H1 (cell line): Measurements from ENCODE around the gene DYNLT1. TPM values are rescaled to one million over a fixed set of nuclear protein-coding genes. Genes with fewer than 3 reads are reported as not detected.
A peak's percentile ranks its signal among the peaks of the same experiment; 100 is the strongest.

ENCODE experiments used
- CTCF ChIA-PET: fragments of 300-600 bp; sonication (Branson Sonifier 250); formaldehyde crosslinking; loops from one replicate; lab custom pipeline; 2021; ENCODE audit not compliant: partially characterized antibody; lab: Charles Lee
- POLR2A ChIA-PET: fragments of 300-600 bp; sonication (Branson Sonifier 250); formaldehyde crosslinking; loops from one replicate; lab custom pipeline; 2021; ENCODE audit warnings: inconsistent platforms; ENCODE audit not compliant: partially characterized antibody; lab: Charles Lee
- DNase-seq, 2 experiments: peaks; one replicate each; pipeline versions ENCODE4 v3.0.0 to v3.0.0-alpha.2; 2010 to 2022; ENCODE audit warnings: low spot score in 2 of 2, low read depth in 1 of 2, mixed read lengths in 1 of 2
- FAIRE-seq: peaks from 2 replicates; lab custom pipeline; 2011; peaks lifted over from hg19 to GRCh38; lab: Jason Lieb, UNC
- H2AFZ ChIP-seq: 2 replicates; pipeline ENCODE4 v1.8.1; 2012; ENCODE audit warnings: low read length, inconsistent platforms
- H2AK5ac ChIP-seq: 2 replicates; pipeline ENCODE4 v1.6.1; 2013; ENCODE audit warnings: low read depth, low read length
- H2BK120ac ChIP-seq: replicated peaks from 2 replicates; pipeline ENCODE3; 2013; ENCODE audit warnings: low read depth, low read length, inconsistent platforms
- H2BK12ac ChIP-seq: 2 replicates; pipeline ENCODE4 v1.6.1; 2013; ENCODE audit warnings: low read depth, low read length
- H2BK15ac ChIP-seq: 2 replicates; pipeline ENCODE4 v1.6.1; 2013; ENCODE audit warnings: low read length
- H2BK20ac ChIP-seq: 2 replicates; pipeline ENCODE4 v1.6.1; 2013; ENCODE audit warnings: low read length
- H2BK5ac ChIP-seq: 2 replicates; pipeline ENCODE4 v1.6.1; 2013; ENCODE audit warnings: low read depth, low read length
- H3K14ac ChIP-seq: 2 replicates; pipeline ENCODE4 v1.6.1; 2013; ENCODE audit warnings: inconsistent platforms; ENCODE audit not compliant: insufficient read length
- H3K18ac ChIP-seq: 2 replicates; pipeline ENCODE4 v1.6.1; 2013; ENCODE audit warnings: low read length; ENCODE audit errors: extremely low read depth
- H3K23ac ChIP-seq: 2 replicates; pipeline ENCODE4 v1.6.1; 2013; ENCODE audit warnings: inconsistent platforms; ENCODE audit not compliant: insufficient read length
- H3K23me2 ChIP-seq: 2 replicates; pipeline ENCODE4 v1.6.1; 2013; ENCODE audit warnings: low read depth, low read length
- H3K27ac ChIP-seq: 2 replicates; pipeline ENCODE4 v1.6.1; 2011; ENCODE audit warnings: low read depth, low read length, inconsistent platforms
- H3K27me3 ChIP-seq, 4 experiments: replicated peaks in 1 of 4; 1 replicate in 1 of 4; 2 replicates in 3 of 4; pipeline versions ENCODE4 v1.6.1 to v1.8.1; 2011 to 2013; ENCODE audit warnings: low read length in 3 of 4, mild to moderate bottlenecking in 3 of 4, inconsistent platforms in 2 of 4, mixed read lengths in 2 of 4, moderate library complexity in 1 of 4; ENCODE audit not compliant: control insufficient read depth in 3 of 4, insufficient read depth in 3 of 4; ENCODE audit errors: extremely low read depth in 1 of 4
- H3K36me3 ChIP-seq, 4 experiments: 2 replicates each; pipeline versions ENCODE4 v1.6.1 to v1.8.1; 2011 to 2013; ENCODE audit warnings: mild to moderate bottlenecking in 4 of 4, low read length in 3 of 4, moderate library complexity in 2 of 4, control low read depth in 1 of 4, inconsistent platforms in 1 of 4; ENCODE audit not compliant: insufficient read depth in 4 of 4, control insufficient read depth in 2 of 4
- H3K4ac ChIP-seq: replicated peaks from 2 replicates; pipeline ENCODE3; 2013; ENCODE audit warnings: low read length, low read depth, mixed read lengths, inconsistent platforms; ENCODE audit not compliant: insufficient read length
- H3K4me1 ChIP-seq, 4 experiments: replicated peaks in 1 of 4; 1 replicate in 1 of 4; 2 replicates in 3 of 4; pipeline versions ENCODE4 v1.6.1 to v1.8.1; 2011 to 2013; ENCODE audit warnings: low read length in 3 of 4, inconsistent platforms in 2 of 4, mixed read lengths in 1 of 4; ENCODE audit not compliant: insufficient read depth in 4 of 4, control insufficient read depth in 3 of 4
- H3K4me2 ChIP-seq, 2 experiments: 2 replicates each; pipeline versions ENCODE4 v1.6.1 to v1.8.1; 2011 to 2013; ENCODE audit warnings: low read depth in 2 of 2, low read length in 2 of 2, control low read depth in 1 of 2, inconsistent platforms in 1 of 2, mild to moderate bottlenecking in 1 of 2; ENCODE audit not compliant: insufficient read depth in 1 of 2
- H3K4me3 ChIP-seq, 4 experiments: fragments of 200-600, 300-600 bp in 1 of 4; sonication (generic), shearing (Covaris generic), sonication (Bioruptor Twin) in 1 of 4; 2 replicates each; pipeline versions ENCODE4 v1.5.1 to v1.8.1; 2011 to 2016; ENCODE audit warnings: low read length in 4 of 4, low read depth in 3 of 4, control low read depth in 2 of 4, inconsistent platforms in 2 of 4, mild to moderate bottlenecking in 2 of 4, mixed read lengths in 1 of 4, moderate library complexity in 1 of 4; ENCODE audit not compliant: insufficient read depth in 2 of 4; ENCODE audit errors: extremely low read depth in 1 of 4
- H3K56ac ChIP-seq: replicated peaks from 2 replicates; pipeline ENCODE3; 2013; ENCODE audit warnings: low read depth, mild to moderate bottlenecking, mixed read lengths, low read length, inconsistent platforms; ENCODE audit not compliant: insufficient read length
- H3K79me1 ChIP-seq: 2 replicates; pipeline ENCODE4 v1.6.1; 2013; ENCODE audit warnings: low read depth, low read length, control low read depth
- H3K79me2 ChIP-seq, 2 experiments: 2 replicates each; pipeline versions ENCODE4 v1.6.1 to v1.8.1; 2012 to 2013; ENCODE audit warnings: low read length in 2 of 2, mild to moderate bottlenecking in 2 of 2, inconsistent platforms in 1 of 2; ENCODE audit not compliant: insufficient read depth in 2 of 2, control insufficient read depth in 1 of 2
- H3K9ac ChIP-seq, 4 experiments: replicated peaks in 1 of 4; 1 replicate in 1 of 4; 2 replicates in 3 of 4; pipeline versions ENCODE4 v1.6.1 to v1.8.1; 2011 to 2013; ENCODE audit warnings: low read depth in 3 of 4, low read length in 3 of 4, control low read depth in 2 of 4, mild to moderate bottlenecking in 2 of 4, moderate library complexity in 2 of 4, inconsistent platforms in 1 of 4; ENCODE audit errors: extremely low read depth in 1 of 4
- H3K9me3 ChIP-seq, 2 experiments: 2 replicates each; pipeline versions ENCODE4 v1.6.1 to v1.8.1; 2012 to 2013; ENCODE audit warnings: mild to moderate bottlenecking in 2 of 2, moderate library complexity in 2 of 2, control low read depth in 1 of 2, inconsistent platforms in 1 of 2, low read depth in 1 of 2, low read length in 1 of 2, mixed read lengths in 1 of 2; ENCODE audit not compliant: insufficient read depth in 2 of 2
- H4K20me1 ChIP-seq, 2 experiments: replicated peaks in 1 of 2; 2 replicates each; pipeline versions ENCODE3 to v1.8.1; 2011 to 2013; ENCODE audit warnings: inconsistent platforms in 2 of 2, low read length in 2 of 2, mild to moderate bottlenecking in 1 of 2; ENCODE audit not compliant: insufficient read depth in 2 of 2, control insufficient read depth in 1 of 2
- H4K5ac ChIP-seq: 2 replicates; pipeline ENCODE4 v1.6.1; 2013; ENCODE audit warnings: low read length, low read depth, mixed read lengths, inconsistent platforms; ENCODE audit not compliant: insufficient read length
- H4K8ac ChIP-seq: 2 replicates; pipeline ENCODE4 v1.8.0; 2013; ENCODE audit warnings: mild to moderate bottlenecking, moderate library complexity, low read length, inconsistent platforms; ENCODE audit not compliant: insufficient read depth; ENCODE audit errors: extremely low read depth
- H4K91ac ChIP-seq: replicated peaks from 2 replicates; pipeline ENCODE3; 2013; ENCODE audit warnings: low read length, mixed read lengths, inconsistent platforms; ENCODE audit not compliant: insufficient read length
- ASH2L ChIP-seq: fragments of 200-600, 300-600 bp; sonication (generic); IDR thresholded peaks from one replicate; pipeline ENCODE4 v1.7.1; 2017; ENCODE audit warnings: low read length
- CHD1 ChIP-seq: IDR thresholded peaks from 2 replicates; pipeline ENCODE4 v1.6.1; 2012; ENCODE audit warnings: low read depth, low read length, improper control_type of control experiment
- E2F6 ChIP-seq: IDR thresholded peaks from 2 replicates; pipeline ENCODE4 v1.6.1; 2012; ENCODE audit warnings: inconsistent platforms
- NANOG ChIP-seq: IDR thresholded peaks from 2 replicates; pipeline ENCODE4 v1.6.1; 2011; ENCODE audit warnings: low read length, low read depth, mild to moderate bottlenecking, inconsistent platforms; ENCODE audit not compliant: insufficient read depth, poor library complexity, severe bottlenecking
- RNF2 ChIP-seq: fragments of 200-900, 300-1000 bp; sonication (generic); IDR thresholded peaks from 2 replicates; pipeline ENCODE4 v1.7.1; 2016; ENCODE audit warnings: borderline replicate concordance, low read depth, mild to moderate bottlenecking, antibody characterized with exemption, low read length; ENCODE audit not compliant: poor library complexity, severe bottlenecking; ENCODE audit errors: missing control alignments
- RXRA ChIP-seq: IDR thresholded peaks from 2 replicates; pipeline ENCODE4 v1.6.1; 2011; ENCODE audit warnings: low read depth, mild to moderate bottlenecking, low read length, moderate library complexity; ENCODE audit not compliant: insufficient read depth
- SIRT6 ChIP-seq: IDR thresholded peaks from one replicate; pipeline ENCODE4 v1.7.1; 2012; ENCODE audit warnings: low read length, inconsistent platforms
- SIX5 ChIP-seq: IDR thresholded peaks from 2 replicates; pipeline ENCODE4 v1.6.1; 2011; ENCODE audit warnings: mild to moderate bottlenecking, low read depth, low read length
- TEAD4 ChIP-seq: IDR thresholded peaks from 2 replicates; pipeline ENCODE4 v1.6.1; 2012; ENCODE audit warnings: low read depth, low read length, inconsistent platforms, mixed read lengths
- ZNF274 ChIP-seq: IDR thresholded peaks from 2 replicates; pipeline ENCODE4 v1.7.0; 2012; ENCODE audit warnings: low read length, borderline replicate concordance; ENCODE audit errors: extremely low read depth
- WGBS, 2 experiments: shearing (Covaris generic) in 1 of 2; methylation state at CpG; one replicate each; pipeline versions ENCODE4 v1.1.6 to v1.1.7; 2013 to 2015; ENCODE audit warnings: low lambda C conversion rate in 2 of 2, mixed read lengths in 2 of 2, inconsistent platforms in 1 of 2, low coverage in 1 of 2, missing lambda C conversion rate in 1 of 2; ENCODE audit not compliant: insufficient replicate concordance in 2 of 2, insufficient coverage in 1 of 2, insufficient read length in 1 of 2; ENCODE audit errors: extremely low coverage in 1 of 2, missing lambda C conversion rate in 1 of 2; 5-methylcytosine and 5-hydroxymethylcytosine counted together
- polyA plus RNA-seq, 7 experiments: library from polyadenylated mRNA; depleted of rRNA in 3 of 7; stranded (reverse) in 5 of 7; unstranded in 2 of 7; fragments of >200 nt in 5 of 7; fragments of 200-250 nt in 2 of 7; gene quantifications; 1 replicate in 5 of 7; 2 replicates in 1 of 7; 4 replicates in 1 of 7; pipeline versions ENCODE4 v1.2.1 to v1.2.3, GENCODE V29; 2011 to 2013; ENCODE audit warnings: missing spikeins in 2 of 7, mixed read lengths in 2 of 7
- total RNA-seq: library from RNA; stranded (reverse); fragmentation: NEBNext Ultra II Directional; extraction: Animal tissue kit (Norgen Biotek cat#: 25700); gene quantifications from 2 replicates; pipeline ENCODE4 v1.2.1, GENCODE V29; 2021

DYNLT1 gene
- total and polyA plus RNA-seq, 2 of the 8 experiments (the other 6 are each of a cell fraction or from before 2014, with no cell fraction given): 119 to 245 TPM

- H4K8ac ChIP-seq: no peak overlapping the region
- DNase-seq: peak in 1 of 2 experiments; percentile 41
- peaks cover 0 to 23% of the 10 kb centered on the region in 2 experiments; a peak in 2 of 4 replicates for H3K79me2 ChIP-seq
- no peak overlapping the region for H3K4me2 ChIP-seq
- 81% methylated on average over 5 of the region's 5 CpGs; no CpG with 5 or more reads in 1 of the 2 experiments for WGBS, 2 experiments
- no peak overlapping the region for H2BK15ac ChIP-seq
- no peak overlapping the region for H2BK12ac ChIP-seq
- H4K20me1 ChIP-seq: peaks cover 4 to 12% of the 10 kb centered on the region in 2 experiments
- H4K91ac ChIP-seq: no peak overlapping the region
- no peak overlapping the region for H3K4ac ChIP-seq
- H2AK5ac ChIP-seq: no peak overlapping the region
- H3K27ac ChIP-seq: no peak overlapping the region
- peaks cover 10% of the 10 kb centered on the region for H3K79me1 ChIP-seq
- no peaks in the 10 kb centered on the region for H3K27me3 ChIP-seq
- FAIRE-seq: no peak
- H3K56ac ChIP-seq: no peak overlapping the region
- ChIA-PET POLR2A (interaction anchor here (1.4 to 1.8 kb wide), 2 partner anchors 13 to 52 kb away, joined by 4 to 5 read pairs; no protein-coding TSS in a partner anchor), CTCF (interaction anchor here (0.7 to 2.1 kb wide), 7 partner anchors 8 to 444 kb away, joined by 3 to 8 read pairs (median 3); no protein-coding TSS in a partner anchor)
- no peak overlapping the region for H3K18ac ChIP-seq
- H2AFZ ChIP-seq: no peak overlapping the region
- no peak overlapping the region for H2BK120ac ChIP-seq
- no peak overlapping the region for H3K4me3 ChIP-seq
- H2BK20ac ChIP-seq: no peak overlapping the region
- H3K14ac ChIP-seq: no peak overlapping the region
- peaks cover 0 to 4% (median 1%) of the 10 kb centered on the region in 4 experiments; a peak in 1 of 7 replicates for H3K4me1 ChIP-seq
- H3K9ac ChIP-seq: no peak overlapping the region
- no peak overlapping the region for H2BK5ac ChIP-seq
- no peaks in the 10 kb centered on the region for H3K9me3 ChIP-seq
- H3K36me3 ChIP-seq: peaks cover 0 to 20% (median 5%) of the 10 kb centered on the region in 4 experiments; a peak in 4 of 8 replicates
- no peak for TF ChIP-seq ZNF274
- TF ChIP-seq E2F6: no peak
- no peak for TF ChIP-seq RXRA
- no peak for TF ChIP-seq NANOG
- no peak for TF ChIP-seq SIX5
- no peak for TF ChIP-seq RNF2
- TF ChIP-seq ASH2L: no peak
- TF ChIP-seq CHD1: no peak
- no peak for TF ChIP-seq SIRT6
- TF ChIP-seq TEAD4: no peak
- H3K23ac ChIP-seq: no peak overlapping the region
- no peak overlapping the region for H4K5ac ChIP-seq
- H3K23me2 ChIP-seq: peaks cover 3% of the 10 kb centered on the region; the same call in 1 of the 2 replicates
Observed at GRCh38 chr6:158639056-158639455, 5.5 kb downstream of the DYNLT1 start.
